Epithelial cell of esophagus (primary cell): ENCODE results near the gene HIPK3.
"Not testable (repeated sequence)": the region's sequence is repeated elsewhere in the genome, so short reads cannot be mapped to it uniquely, and the experiment has no call there.

Experiments used
- DNase-seq: peaks from one replicate; pipeline ENCODE4 v3.0.0; 2010; ENCODE audit warnings: low read depth
- H3K4me3 ChIP-seq: 2 replicates; pipeline ENCODE4 v1.5.1; 2011; ENCODE audit warnings: mild to moderate bottlenecking, low read length, control low read depth
- CTCF ChIP-seq: IDR thresholded peaks from 2 replicates; pipeline ENCODE4 v1.5.1; 2011; ENCODE audit warnings: low read depth, mild to moderate bottlenecking, low read length, control low read depth, inconsistent platforms; ENCODE audit not compliant: insufficient read depth; ENCODE audit errors: missing control alignments

HIPK3 gene

GRCh38 chr11:33257160-33257896 is at the start of gene HIPK3:
Gene HIPK3, plus strand, starts transcription at chr11:33257381.
- TF ChIP-seq CTCF = no peak
- H3K4me3 ChIP-seq = peak within 1 kb of the TSS; percentile 72
- DNase-seq = peak; percentile 77

- DNase-seq = no peak
- TF ChIP-seq CTCF = no peak
- no peak overlapping the region for H3K4me3 ChIP-seq
These were observed 49.7 kb upstream of the HIPK3 start for GRCh38 chr11:33207408-33207985.

DNA sequence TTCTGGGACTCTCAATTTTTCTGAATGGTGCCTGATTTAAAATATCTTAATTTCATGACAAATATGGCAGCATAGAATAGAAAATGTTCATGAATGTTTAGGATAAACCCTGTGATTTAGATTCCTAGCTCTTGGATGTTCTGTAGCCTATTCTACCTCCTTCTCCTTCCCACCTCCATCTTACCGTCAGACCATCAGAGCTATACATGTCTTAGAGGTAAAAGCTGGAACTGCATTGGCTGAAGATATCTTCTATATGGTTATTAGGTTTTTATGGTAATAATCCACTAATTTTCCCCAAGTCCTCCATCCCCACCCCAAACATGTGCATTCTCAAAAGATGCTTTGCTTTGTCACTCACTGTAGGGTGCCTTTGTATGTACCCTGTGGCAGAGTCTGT is 49.0 kb upstream of the HIPK3 start:
- TF ChIP-seq CTCF = no peak
- H3K4me3 ChIP-seq = no peak overlapping the region
- no peak for DNase-seq

GRCh38 chr11:33211153-33211552 is 46.0 kb upstream of the HIPK3 start:
- DNase-seq = no peak
- no peak overlapping the region for H3K4me3 ChIP-seq
- no peak for TF ChIP-seq CTCF

GRCh38 chr11:33211580-33211979 is 45.6 kb upstream of the HIPK3 start:
- no peak overlapping the region for H3K4me3 ChIP-seq
- DNase-seq = no peak
- TF ChIP-seq CTCF = no peak

DNA sequence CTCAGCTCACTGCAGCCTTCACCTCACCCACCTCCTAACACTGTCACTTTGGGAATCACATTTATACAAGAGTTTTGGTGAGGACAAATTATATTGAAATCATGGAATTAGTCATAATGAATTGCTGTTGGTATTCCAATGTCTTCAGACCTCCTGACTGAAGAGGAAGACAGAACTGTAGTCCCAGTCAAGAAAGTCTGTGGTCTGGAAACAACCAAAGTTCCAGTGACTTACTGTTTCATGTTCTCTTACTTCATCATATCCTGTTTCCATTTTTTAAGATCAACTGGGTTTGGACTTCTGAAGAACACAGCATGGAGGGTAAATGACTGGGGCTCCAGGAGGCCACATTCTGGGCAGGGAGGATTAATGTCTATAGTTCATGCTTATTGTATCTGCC is 43.0 kb upstream of the HIPK3 start:
- H3K4me3 ChIP-seq = no peak overlapping the region
- no peak for DNase-seq
- no peak for TF ChIP-seq CTCF

GRCh38 chr11:33214767-33215166 is 42.4 kb upstream of the HIPK3 start:
- DNase-seq = no peak
- no peak for TF ChIP-seq CTCF
- no peak overlapping the region for H3K4me3 ChIP-seq

GRCh38 chr11:33216676-33217075 is 40.5 kb upstream of the HIPK3 start:
- DNase-seq, H3K4me3 ChIP-seq: not testable (repeated sequence)
